ENCODE results near the gene GLP1R.

The GLP1R gene

DNA sequence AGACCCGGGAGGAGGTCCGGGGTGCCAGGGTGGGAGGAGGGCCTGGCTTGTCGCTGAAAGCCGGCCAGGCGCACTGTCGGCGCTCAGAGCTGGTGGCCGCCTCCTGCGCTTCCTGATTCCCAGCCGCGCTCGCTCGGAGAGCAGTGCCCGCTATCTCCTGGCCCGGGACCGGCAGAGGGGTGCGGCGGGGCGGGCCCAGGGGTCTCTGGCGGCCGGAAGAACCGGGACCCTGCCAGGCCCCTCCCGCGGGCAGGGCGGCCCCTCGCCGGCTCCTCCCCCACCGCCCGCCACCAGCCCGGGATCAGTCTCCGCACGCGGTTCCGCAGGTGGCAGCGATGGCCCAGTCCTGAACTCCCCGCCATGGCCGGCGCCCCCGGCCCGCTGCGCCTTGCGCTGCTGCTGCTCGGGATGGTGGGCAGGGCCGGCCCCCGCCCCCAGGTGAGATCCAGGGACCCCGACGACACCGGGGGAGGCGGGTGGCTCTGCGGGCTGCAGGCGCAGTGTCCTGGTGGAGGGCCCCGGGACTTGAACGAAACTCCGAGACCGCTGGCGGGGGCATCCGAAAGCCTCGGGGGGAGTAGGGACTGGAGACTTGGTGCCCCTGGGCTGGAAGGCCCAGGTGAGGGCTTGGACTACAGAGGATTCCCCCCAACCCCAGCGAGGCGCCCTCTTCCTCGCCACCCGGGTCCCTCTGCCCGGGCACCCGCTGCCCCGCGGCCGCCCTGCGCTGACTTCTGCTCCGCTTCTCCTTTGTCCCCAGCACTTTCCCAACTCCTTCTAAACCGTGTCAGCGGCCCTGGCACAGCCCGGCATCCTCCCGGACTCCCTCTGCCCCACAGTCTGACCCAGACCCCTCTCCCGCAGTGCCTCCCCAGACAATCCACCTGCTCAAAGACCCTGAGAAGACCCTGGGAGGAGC, at the start of gene GLP1R:
Gene GLP1R, plus strand, starts transcription at position 301 of the 919 bp plus-strand sequence. Its CDS starts 60 bp downstream, at position 361.
- DNase-seq: peak; percentile 21 to 25

DNA sequence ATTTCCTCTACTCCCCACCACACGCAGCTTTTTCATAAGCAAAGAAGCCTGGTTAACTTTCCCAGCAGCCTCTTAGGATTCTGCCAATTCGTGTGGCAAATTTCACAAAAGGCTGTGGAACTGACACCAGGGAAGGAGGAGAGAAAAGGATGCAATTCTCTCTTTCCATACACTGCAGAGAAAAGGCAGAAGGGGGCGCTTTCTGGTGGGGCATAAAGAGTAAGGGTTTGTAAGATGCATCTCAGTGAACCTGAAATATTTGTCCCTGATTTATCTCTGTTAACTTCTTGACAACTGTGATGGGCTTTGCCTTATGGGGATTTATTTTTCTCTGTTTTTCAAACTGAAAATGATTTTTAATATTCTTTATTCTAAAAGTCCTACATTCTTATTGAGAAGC, 45.5 kb upstream of the GLP1R start:
- DNase-seq: peak; percentile 3 to 14

DNA sequence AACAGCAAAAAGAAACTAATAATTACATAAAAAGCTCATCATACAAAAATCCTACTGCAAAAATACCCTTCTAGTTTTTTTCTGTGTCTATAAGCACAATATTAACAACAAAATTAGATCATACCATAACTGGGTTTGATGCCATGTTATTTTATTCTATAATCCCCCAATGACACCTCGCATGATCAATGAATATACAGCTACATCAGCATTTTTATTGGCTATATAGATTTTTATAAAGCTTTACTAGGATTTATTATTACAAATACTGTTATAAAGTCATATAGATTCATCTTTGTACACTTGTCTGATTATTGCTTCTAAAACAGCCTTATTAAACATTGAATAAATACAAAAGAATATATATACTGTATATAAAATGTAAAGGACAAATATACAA, 45.1 kb upstream of the GLP1R start:
- DNase-seq: no peak

DNA sequence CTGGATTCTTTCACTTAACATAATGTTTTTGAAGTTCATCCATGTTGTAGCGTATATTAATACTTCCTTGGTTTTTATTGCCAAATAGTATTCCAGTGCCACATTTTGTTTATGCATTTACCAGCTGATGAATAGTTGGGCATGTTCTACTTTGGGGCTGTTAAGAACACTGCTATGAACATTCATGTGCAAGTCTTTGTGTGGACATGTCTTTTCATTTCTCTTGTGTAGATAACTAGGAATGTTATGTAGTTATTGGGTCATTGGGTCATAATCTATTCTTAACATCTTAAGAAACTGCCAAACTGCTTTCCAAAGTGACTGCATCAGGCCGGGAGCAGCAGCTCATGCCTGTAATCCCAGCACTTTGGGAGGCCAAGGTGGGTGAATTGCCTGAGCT, 43.8 kb upstream of the GLP1R start:
- DNase-seq: no peak

DNA sequence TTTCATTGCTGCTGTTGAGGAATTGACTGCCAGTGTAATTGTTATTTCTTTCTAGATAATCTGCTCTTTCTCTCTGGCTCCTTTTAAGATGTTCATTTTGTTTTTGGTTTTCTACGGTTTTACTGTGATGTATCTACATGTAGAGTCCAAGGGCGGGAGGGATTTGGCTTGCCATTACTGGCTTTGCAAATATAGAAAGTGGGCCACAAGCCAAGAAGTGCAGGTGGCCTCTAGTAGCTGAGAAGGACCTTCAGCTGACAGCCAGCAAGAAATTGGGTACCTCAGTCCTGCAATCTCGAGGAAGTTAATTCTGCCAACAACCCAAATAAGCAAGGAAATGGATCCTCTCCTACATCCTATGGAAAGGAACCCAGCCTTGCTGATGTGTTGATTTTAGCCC, 42.8 kb upstream of the GLP1R start:
- DNase-seq: no peak

DNA sequence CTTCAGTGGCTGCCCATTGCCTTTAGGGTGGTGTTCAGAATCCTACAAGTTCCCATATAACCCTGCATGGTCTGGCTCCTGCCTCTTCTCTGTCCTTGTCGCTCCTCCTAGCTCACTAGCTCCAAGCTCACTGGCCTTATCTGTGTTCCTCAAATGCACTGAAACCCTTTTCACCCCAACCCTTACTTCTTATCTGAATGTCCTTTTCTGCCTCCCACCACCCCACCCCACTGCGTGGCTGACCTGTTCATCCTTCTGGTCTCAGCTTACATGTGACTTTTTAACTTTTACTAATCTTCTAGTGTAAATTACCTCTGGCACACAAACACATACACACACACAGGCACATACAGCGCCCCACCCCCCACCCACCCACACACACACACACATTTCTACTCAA, 41.0 kb upstream of the GLP1R start:
- DNase-seq: no peak

DNA sequence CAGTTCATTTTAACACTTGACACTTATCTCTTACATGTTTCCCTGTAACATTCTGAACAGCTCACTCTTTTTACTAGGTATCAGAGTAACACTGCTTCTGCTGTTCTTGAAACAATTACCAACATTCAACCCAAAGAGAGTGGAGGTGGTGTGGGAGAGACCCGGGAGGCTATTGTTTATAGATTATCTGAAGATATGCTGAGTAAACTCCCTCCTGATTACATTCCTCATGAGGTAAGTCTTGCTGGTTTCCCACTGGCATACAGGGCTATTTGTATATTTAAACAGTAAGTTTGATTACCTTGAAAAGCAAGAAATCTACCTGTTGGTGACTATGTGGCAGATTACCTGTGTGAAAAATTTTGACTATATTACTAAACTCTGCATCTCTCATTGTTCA, 39.8 kb upstream of the GLP1R start:
- no peak for DNase-seq

DNA sequence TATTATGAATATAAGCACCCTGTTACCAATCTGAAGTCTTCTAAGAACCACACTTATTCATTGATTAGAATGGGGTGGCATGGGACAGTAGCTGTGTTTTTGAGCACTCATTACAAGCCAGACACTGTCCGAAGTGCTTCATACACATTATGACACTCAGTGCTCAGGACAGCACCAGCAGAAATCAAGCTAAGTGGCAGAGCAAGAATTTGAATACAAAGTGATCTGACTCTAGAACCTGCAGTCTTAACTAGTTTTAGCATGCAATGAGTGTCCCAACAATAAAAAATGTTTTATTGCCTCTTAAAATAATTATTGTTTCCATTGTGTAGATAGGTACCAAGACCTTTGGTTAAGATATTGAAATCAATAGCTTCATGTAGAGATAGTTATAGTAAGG, 39.1 kb upstream of the GLP1R start:
- DNase-seq: no peak

DNA sequence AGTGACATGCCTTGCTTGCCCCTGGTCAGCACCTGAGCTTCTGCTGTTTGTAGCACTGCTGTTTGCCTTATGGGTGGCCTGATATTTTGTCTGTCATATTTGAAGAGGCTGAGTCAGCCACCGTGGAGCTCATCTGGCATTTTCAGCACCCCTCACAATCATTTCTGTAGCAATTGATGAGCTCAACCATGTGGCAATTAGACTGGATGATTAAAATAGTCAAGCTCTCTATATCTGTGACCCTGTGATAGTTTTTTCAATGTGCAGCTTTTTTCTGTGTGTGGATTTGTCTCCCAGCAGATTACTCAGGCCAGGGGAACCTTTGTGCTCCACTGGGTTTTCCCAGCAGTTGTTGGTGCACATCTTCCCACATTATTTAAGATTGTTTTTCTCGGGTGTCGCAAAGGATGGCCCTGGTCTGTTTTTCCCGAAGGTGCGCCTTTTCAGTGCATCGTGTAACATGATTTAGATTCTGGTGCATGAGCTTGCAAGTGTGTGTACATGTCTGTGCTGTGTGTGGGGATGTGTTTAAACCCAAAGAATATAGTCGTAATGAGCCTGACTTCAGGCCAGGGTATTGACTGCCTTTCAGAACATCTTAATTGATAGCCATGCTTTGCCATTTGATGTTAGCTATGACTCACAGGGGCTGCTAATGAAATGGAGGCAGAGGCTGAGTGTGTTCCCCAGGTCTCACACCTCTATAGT, 31.6 kb upstream of the GLP1R start:
- no peak for DNase-seq

DNA sequence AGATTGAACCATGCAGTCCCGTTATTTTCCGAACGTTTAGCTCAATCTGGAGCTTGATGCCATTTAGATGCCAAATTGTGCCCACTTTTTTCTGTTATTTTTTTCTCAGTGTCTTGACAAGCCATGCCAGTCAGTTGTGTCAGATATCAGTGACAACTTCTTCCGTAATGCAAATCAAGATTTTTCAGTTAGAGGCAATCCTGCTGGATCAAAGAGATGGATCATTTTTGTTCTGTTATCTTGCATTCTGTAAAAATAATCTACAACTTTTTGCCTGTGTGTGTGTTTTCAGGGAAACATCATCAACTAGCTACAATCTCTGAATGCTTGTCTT, 31.1 kb upstream of the GLP1R start:
- DNase-seq: no peak

DNA sequence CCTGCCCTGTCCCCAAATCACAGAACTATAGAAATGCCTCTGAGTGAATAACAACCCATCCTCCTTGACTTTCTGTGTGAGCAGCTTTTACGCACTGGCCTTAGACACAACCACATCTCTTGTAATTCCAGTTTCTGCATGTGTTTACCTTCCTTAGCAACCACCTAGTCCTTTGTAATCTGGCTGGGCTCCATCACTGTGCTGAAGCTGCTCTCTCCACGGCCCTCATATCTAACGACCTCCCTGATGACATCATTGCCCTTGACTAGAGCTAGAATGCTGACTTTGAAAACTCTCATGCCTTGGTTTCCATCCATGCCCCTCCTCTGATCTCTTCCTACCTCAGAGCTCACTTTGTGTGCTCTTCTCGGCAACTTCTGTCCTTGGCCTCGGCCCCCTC, 30.5 kb upstream of the GLP1R start:
- no peak for DNase-seq

DNA sequence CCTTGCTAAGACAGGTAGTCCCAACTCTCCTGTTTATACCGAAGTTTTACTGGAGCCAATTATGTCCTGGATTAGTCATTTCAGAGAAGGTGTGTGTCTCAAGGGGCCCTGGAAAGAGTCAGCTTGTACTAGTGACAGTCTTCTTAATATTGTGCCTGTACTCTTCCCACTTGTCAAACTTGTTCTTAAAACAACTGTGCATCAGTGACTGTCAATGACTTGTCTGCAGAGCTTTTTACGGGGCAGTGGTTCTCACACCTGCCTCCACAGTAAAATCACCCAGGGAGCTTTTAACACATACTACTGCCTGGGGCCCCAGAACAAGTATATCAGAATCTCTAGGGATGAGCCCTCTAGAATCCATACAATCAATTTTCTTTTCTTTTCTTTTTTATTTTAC, 28.4 kb upstream of the GLP1R start:
- DNase-seq: no peak

DNA sequence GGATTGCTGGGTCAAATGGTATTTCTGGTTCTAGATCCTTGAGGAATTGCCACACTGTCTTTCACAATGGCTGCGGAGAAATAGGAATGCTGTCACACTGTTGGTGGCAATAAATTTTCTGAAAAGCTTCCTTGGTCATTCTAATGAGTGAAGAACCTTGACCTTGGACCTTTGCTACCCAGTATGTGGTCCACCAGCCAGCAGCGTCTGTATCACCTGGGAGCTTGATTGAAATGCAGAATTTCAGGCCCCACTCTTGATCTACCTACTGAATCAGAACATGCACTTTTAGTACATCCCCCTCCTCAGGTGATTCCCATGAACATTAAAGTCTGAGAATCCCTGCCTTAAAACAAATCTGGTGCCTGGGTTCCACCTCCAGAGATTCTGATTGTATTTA, 27.5 kb upstream of the GLP1R start:
- no peak for DNase-seq

DNA sequence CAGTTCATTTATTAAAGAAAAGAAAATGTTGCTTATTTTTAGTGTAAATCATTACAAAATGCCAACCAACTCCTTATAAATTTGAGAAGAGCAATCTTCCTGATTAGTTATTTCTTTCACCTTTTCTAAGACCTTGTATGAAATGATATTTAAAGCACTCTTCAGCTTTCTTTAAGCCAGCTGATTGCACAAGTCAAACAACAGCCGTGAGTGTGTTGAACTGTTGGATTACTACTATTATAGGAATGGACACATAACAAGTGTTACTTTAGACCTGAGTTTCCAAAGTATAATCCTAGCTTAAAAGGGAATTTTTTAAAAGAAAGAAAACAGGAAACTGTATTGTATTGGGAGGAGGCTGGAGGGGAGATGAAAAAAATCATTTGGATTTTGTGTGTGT, 26.8 kb upstream of the GLP1R start:
- no peak for DNase-seq

DNA sequence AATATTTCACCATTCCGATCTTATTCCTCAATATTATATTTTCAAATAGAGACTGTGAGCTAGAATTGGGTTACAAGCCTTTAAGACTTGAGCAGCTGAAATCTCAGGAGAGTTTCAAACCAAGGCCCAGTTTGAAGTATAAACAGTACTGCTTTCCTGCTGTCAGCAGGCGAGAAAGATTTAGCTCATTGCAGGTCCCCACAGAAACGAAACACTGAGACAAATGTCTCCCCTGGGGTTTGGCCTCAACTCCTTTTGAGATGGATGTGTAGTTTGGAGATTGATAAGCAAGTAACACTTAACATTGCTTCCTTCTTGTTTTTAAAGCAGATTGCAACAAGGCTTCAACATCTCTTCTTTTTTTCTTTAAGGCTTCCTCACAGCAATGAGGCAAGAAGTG, 22.4 kb upstream of the GLP1R start:
- no peak for DNase-seq

DNA sequence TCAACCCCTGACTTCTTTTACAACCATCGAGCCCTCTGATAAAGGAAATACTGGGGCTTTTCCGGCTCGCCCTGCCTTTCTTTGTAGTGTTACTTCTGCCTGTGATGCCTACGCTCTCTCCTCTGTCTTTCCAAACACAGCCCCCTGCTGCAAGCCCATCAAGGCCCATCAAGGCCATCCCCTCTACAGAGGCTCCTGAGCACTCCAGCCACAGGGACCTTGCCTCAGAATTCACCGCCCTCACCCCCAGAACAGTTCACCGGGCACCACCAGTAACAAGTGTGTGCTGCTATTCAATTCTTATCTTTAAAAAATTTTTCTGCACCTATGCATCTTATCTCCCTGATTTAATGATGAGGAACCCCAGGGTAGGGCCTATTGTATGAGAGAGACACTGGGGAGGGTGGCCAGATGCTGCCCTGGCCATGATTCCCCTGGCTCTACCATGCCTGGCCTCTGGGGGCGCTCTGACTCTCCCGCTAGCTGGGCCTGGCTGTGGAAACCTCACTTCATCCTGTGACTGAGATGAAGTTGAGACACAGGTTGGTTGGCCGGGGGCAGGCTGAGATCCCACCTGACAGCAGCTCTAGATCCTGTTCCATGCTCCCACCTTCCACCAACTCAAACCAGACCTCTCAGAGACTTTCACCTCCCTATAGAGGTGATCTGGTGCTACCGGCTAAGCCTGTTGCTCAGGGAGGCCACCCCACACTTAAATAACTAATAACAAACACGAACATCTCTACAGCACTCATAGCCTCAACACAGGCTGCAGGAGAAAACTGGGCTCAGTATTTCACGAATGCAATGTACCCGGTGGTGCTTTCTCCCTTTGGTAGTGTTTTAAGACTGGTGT, 19.2 kb upstream of the GLP1R start:
- DNase-seq: peak; percentile 65 to 73

DNA sequence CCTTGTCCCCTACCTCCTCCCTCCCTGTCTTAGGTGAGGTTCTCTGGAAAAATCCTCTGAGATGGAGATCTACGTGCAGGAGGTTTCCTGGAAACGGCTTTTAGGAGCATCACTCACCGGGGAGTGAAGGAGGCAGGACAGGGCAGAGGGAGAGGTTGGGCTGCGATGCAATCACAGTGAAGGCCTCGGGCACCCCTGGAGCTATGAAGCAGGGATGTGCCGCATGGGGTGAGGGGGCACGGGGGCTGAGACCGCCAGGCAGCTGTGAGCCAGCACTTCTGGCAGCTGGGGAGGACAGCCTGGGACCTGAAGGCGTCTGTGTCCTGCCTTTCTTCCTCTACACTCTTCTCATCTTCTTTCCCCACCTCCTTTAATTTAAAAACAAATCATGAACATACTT, 12.9 kb upstream of the GLP1R start:
- no peak for DNase-seq

DNA sequence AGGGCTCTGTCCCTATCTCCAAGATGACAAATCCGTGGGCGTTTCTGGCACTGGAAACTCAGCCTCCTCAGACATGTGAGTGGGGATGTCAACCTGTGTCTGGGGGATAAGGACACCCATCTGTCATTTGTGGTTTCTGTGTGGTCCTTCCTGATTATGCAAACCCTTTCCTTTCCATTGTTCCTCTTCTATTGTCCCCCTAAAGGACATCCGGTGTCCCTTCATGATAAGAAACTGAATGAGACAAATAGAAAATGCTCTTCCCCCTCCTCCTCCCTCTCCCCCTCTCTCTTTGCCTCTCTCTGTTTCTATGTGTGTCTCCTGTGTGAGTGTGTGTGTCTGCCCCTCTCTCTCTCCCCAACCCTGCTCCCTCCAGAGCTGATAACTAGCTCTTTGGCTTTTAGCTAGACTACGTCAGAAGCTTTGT, 11.5 kb upstream of the GLP1R start:
- no peak for DNase-seq

DNA sequence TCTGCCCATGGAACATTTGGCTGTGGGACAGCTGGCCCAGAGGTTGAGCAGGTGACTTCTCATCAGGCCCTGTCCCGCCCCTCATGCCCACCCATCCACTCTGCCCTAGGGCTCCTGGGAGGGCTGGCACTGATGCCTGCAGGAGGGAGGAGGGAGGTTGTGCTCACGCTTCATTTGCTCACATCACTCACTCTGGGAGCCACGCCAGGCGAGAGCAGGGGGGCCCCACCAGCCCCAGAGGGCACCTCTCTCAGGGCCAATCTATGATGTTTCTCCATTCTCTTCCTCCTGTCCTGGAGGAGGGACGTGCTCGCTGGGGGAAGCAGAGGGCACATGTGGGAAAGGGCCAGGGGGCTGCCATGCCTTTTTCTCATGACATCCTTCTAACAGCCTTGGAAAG, 10.9 kb upstream of the GLP1R start:
- DNase-seq: no peak

DNA sequence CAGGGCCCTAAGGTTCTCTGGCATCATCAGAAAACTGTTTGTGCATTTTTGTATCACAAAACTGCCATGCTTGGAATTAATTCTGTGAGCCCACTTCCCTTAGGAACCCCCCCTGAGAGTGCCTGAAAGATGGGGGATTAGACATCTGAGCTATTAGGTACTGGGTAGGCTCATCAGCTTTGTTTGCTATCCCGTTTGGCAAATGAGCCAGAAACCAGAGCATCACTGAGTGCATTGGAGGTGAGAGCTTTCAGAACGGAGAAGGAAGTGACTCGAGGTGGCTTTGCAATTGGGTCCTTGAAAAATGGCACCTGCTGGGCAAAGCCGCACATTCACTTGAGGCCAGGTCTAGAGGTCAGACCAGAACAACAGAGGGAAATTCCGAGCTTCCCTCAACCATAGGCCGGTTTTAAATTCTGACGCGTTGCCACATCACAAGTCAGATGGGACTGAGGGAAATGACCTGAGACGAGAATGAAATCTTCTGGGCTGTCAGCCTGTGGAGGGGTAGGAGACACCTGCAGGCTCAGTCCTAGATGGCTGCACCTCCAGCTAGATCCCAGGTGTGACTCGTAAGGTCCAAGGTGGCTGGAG, 8.4 kb upstream of the GLP1R start:
- DNase-seq: no peak

DNA sequence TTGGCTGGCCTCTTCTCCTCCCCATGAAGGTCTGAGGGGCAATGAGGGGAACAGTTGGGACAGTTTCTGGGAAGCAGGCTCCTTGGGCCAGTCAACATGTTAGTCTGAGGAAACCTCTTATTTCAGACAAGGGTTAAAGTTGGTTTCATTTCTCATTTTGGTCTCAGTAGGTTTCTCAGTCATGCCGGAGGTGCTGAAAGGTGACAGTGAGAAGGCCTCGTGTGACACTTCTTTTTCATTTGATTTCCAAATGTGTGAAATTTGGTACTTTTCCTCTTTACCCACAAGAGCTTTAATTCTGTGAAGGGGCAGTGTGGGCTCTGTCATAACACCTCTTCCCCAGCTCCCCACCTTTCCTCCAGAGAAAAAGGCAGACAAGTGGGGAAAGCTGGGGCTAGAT, 7.5 kb upstream of the GLP1R start:
- no peak for DNase-seq

DNA sequence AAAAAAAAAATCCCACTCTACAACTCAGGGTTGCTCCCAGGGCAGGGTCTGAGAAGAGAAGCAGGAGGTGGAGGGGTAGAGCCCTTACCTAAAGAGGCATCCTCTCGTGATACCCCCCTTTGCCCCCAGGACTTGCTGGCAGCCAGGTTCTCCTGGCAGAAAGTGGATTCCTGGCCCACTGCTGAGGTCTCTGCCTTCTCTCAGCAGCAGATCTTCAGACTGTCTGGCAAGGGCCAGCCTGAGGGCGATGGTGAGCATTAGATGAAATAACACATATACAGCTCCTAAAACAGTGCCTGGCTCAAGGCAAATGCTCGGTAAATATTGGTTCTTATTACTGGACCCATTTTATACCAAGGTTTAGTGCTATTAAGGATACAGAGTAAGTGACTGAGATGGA, 4.8 kb upstream of the GLP1R start:
- DNase-seq: no peak

DNA sequence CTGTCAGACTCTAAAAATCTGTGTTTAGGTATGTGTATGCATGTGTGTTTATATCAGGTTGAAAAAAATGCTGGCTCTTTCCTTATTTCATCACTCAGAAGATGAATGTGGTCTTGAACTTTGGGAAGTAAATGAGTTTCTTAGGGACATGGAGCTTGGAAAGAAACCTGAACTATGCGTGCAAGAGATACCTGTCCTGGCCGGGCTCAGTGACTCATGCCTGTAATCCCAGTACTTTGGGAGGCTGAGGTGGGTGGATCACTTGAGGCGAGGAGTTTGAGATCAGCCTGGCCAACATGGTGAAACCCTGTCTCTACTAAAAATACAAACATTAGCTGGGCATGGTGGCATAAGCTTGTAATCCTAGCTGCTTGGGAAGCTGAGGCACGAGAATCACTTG, 4.4 kb upstream of the GLP1R start:
- DNase-seq: no peak
